Large intestine (tissue), 3 donors: ENCODE measurements around the gene CYP27C1. TPM values are rescaled to one million over a fixed set of nuclear protein-coding genes. Genes with fewer than 3 reads are reported as not detected.

Experiments
- DNase-seq, 2 donors: peaks; one replicate each; pipeline versions ENCODE4 v3.0.0 to v3.0.0-alpha.2; 2013
- H3K27ac ChIP-seq: one replicate; pipeline ENCODE4 v1.5.1; 2013; ENCODE audit warnings: low read length
- H3K27me3 ChIP-seq: 2 replicates; pipeline ENCODE4 v1.6.1; 2013; ENCODE audit warnings: low read length; ENCODE audit not compliant: control insufficient read depth, insufficient read depth
- H3K36me3 ChIP-seq: 2 replicates; pipeline ENCODE4 v1.6.1; 2013; ENCODE audit warnings: low read length; ENCODE audit not compliant: control insufficient read depth, insufficient read depth
- H3K4me1 ChIP-seq: one replicate; pipeline ENCODE4 v1.6.1; 2013; ENCODE audit warnings: low read length; ENCODE audit not compliant: control insufficient read depth, insufficient read depth
- H3K4me3 ChIP-seq: one replicate; pipeline ENCODE4 v1.5.1; 2013; ENCODE audit warnings: low read length
- H3K9me3 ChIP-seq: one replicate; pipeline ENCODE4 v1.6.1; 2013; ENCODE audit warnings: mild to moderate bottlenecking, low read depth, low read length, moderate library complexity; ENCODE audit not compliant: control insufficient read depth
- WGBS: methylation state at CpG from one replicate; pipeline ENCODE4 v1.1.5; 2013; ENCODE audit warnings: low lambda C conversion rate; ENCODE audit not compliant: insufficient coverage; 5-methylcytosine and 5-hydroxymethylcytosine counted together
- polyA plus RNA-seq: library from polyadenylated mRNA; unstranded; fragments of 120-200 nt; gene quantifications from one replicate; pipeline ENCODE4 v1.2.1, GENCODE V29; 2013

CYP27C1 gene
- polyA plus RNA-seq, 1 donor = 2.0 TPM

DNA sequence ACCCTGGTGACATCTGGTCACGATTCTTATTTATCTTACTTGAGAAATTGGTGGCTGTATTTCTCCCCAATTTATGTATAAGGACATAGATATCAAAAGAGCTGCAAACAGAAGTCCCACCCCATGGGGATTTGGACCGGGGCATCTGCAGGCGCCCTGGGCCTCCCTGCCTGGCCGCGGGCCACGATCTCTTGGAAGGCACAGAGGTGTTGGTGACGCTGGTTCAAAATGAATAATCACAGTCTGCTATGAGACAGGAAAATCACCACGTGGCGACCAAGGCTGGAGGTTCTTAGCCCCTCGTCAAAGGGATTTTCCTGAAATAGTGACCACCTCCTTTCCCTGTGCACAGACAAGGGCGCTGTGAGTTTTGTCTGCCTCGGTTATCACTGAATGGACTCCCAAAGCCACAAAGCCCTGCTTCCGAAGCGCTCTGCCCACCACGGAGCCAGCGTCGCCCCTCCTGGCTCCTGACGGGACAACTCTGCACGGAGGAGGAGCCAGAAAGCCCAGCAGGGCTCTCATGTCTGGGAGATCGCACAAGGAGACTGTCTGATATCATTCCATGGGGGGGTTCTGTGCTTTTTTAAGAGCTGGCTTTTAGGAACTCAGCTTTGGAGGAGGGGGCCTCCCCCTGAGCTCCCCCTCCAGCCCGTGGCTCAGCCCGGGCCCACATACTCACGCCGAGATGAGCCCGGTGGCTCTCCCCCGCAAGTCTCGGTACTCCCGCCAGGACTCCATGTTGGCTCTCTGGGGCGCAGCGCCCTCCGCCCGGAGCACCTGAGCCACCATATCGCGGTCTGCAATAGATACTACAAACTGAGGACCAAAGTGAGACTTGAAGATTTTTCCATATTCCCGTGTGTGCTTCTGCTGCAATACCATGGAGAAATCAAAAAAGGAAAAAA lies 14.6 kb downstream of the CYP27C1 start:
- no peak for DNase-seq
- H3K9me3 ChIP-seq = peaks cover 4% of the 10 kb centered on the region
- WGBS = 95% methylated on average over 3 of the region's 35 CpGs
- H3K4me1 ChIP-seq = no peaks in the 10 kb centered on the region
- H3K36me3 ChIP-seq = no peaks in the 10 kb centered on the region
- H3K4me3 ChIP-seq = no peak overlapping the region
- H3K27me3 ChIP-seq = peaks cover 3% of the 10 kb centered on the region
- no peak overlapping the region for H3K27ac ChIP-seq

DNA sequence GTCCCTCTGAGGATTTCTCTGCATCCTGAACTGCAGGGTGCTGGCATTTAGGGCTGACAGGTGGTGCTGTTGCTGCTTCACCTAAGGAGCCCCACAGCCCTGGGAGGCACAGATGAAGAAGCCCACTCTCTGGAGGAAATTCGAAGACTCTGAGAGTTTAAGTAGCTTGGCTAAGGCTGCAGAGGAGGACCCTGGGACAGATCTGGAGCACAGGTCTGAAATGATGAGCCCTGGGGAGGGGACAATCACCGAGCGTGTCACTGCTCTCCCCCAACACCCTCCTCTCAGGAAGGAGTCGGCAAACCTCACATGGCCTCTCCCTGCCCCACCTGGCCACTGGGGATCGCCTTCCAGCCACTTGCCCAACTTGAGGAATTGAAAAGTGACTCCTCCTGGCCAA lies 18.6 kb downstream of the CYP27C1 start:
- DNase-seq = no peak
- WGBS = no CpG with 5 or more reads among the region's 5 CpGs
- Histone ChIP-seq H3K4me1 (no peaks in the 10 kb centered on the region), H3K9me3 (peaks cover 4% of the 10 kb centered on the region), H3K36me3 (no peaks in the 10 kb centered on the region), H3K4me3 (no peak overlapping the region), H3K27ac (no peak overlapping the region), H3K27me3 (no peaks in the 10 kb centered on the region)

DNA sequence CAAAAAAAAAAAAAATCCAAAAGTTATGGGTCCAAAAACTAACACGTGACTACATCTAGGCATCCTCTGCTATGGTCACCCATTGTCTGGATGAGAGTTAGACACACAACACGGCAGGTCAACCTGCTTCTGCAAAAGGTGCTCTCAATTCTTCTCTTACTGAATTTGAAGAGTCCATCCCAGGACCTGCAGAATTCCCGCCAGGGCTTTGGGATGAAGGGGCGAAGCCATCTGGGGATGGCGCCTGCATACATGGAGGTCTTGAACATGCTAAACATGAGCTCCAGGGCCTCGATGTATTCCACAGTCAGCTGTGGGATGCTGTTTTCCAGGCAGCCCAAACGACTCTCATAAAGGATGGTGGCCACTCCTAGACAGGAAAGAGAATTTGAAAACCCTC lies 19.1 kb downstream of the CYP27C1 start:
- Histone ChIP-seq H3K4me1 (no peaks in the 10 kb centered on the region), H3K27ac (no peak overlapping the region), H3K27me3 (no peaks in the 10 kb centered on the region), H3K9me3 (peaks cover 4% of the 10 kb centered on the region), H3K36me3 (no peaks in the 10 kb centered on the region), H3K4me3 (no peak overlapping the region)
- WGBS = no CpG with 5 or more reads among the region's 7 CpGs
- no peak for DNase-seq

DNA sequence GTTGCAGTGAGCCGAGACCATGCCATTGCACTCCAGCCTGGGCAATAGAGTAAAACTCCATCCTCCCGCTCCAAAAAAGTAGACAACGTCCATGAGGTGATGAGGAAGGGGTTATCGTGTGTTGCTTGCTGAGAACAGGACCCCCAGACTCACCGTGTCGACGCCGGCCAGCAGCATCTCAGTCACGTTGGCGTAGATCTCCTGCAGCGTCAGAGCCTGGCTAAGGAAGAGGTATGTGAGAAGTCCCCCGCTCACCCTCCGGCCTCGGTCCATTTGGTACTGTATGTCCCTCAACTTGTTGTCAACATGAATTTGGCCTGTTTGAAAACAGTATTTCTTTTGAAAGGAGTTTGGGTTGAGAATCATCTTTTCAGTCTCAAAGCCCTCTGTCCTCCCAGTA lies 20.9 kb downstream of the CYP27C1 start:
- H3K27ac ChIP-seq = no peak overlapping the region
- H3K4me3 ChIP-seq = no peak overlapping the region
- no CpG with 5 or more reads among the region's 14 CpGs for WGBS
- H3K9me3 ChIP-seq = no peaks in the 10 kb centered on the region
- H3K27me3 ChIP-seq = no peaks in the 10 kb centered on the region
- no peak for DNase-seq
- no peaks in the 10 kb centered on the region for H3K4me1 ChIP-seq
- H3K36me3 ChIP-seq = no peaks in the 10 kb centered on the region

DNA sequence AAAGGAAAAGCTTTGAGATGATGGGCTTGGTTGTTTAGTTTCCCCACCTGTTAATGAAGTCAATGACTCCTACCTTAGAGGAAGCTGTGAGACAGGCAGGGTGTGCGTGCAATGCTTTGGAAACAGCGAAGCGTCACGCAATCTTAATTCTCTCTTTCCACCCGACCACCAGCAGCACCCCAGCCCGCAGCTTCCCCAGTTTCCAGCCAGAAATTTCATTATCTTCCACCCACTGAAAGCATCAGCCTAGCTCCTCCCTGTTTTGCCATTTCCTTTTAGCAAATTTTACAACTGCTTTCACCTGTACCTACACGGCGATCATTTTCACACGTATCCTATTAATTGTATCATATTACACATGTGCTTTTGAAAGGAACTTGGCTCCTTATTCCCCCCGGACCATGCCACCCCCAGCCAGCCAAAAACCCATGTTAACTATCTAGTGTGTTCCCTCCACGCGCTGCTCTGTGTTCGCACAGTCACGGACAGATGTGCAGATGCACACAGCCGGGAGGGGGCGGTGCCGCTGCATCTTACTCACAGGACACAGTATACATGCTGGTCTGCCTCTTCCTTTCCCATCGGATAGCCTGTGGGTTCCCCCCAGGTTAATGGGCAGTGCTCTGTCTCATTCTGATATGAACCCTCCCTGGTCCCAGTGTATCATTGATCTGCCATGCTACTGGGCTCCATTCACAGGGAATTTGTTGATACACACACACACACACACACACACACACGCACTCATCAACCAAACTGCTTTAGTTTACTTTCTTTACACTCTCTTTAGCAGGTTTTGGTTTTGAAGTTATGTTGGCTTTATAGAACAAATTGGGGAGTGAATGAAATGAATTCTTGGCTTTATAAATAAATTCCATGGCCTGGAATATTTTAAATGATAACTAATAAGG lies 22.4 kb downstream of the CYP27C1 start:
- 60% methylated on average over 3 of the region's 19 CpGs for WGBS
- H3K27me3 ChIP-seq = no peaks in the 10 kb centered on the region
- H3K4me1 ChIP-seq = no peaks in the 10 kb centered on the region
- no peak overlapping the region for H3K27ac ChIP-seq
- no peaks in the 10 kb centered on the region for H3K36me3 ChIP-seq
- no peak overlapping the region for H3K4me3 ChIP-seq
- peak in 1 of 2 donors; percentile 48 for DNase-seq
- H3K9me3 ChIP-seq = peaks cover 4% of the 10 kb centered on the region

DNA sequence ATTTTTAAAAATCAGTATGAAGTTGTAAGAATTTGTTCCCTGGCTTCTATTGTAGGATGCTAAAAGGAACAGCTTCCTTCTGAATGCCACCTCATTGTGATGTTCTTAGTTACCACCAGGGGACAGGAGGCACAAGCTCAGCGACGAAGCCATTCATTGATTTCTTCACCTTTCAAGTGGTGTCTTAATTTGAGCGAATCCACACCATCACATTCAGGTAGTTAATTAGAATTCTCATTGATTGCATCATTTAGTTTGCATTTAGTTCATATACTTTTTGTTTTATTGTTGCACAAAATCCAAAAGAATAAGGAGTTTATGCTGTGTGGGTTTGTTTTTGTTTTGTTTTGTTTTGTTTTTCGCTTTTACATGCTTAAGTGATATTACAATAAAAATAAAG lies 23.1 kb downstream of the CYP27C1 start:
- peaks cover 4% of the 10 kb centered on the region for H3K9me3 ChIP-seq
- DNase-seq = no peak
- H3K36me3 ChIP-seq = no peaks in the 10 kb centered on the region
- no peaks in the 10 kb centered on the region for H3K27me3 ChIP-seq
- H3K4me1 ChIP-seq = no peaks in the 10 kb centered on the region
- H3K4me3 ChIP-seq = no peak overlapping the region
- WGBS = 100% methylated on average over 1 of the region's 4 CpGs
- H3K27ac ChIP-seq = no peak overlapping the region

DNA sequence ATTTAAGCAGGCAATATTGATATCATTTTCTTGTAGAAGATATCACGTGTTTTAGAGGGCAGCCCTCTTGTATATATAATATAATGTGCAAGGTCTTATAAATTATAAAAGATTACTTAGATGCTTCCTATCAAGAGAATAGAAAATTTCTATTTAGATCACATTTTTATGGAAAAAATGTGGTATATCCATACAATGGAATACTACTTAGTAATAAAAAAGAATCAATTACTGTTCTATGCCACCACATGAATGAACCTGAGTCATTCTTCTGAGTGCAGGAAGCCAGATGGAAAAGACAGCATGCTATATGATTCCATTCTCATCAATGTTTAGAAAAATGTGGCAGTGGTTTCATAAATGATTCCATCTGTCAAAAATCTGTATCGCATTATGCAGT lies 23.6 kb downstream of the CYP27C1 start:
- no peak for DNase-seq
- WGBS = 100% methylated on average over 2 of the region's 2 CpGs
- H3K4me1 ChIP-seq = no peaks in the 10 kb centered on the region
- no peak overlapping the region for H3K27ac ChIP-seq
- no peaks in the 10 kb centered on the region for H3K27me3 ChIP-seq
- peaks cover 4% of the 10 kb centered on the region for H3K9me3 ChIP-seq
- no peaks in the 10 kb centered on the region for H3K36me3 ChIP-seq
- no peak overlapping the region for H3K4me3 ChIP-seq

DNA sequence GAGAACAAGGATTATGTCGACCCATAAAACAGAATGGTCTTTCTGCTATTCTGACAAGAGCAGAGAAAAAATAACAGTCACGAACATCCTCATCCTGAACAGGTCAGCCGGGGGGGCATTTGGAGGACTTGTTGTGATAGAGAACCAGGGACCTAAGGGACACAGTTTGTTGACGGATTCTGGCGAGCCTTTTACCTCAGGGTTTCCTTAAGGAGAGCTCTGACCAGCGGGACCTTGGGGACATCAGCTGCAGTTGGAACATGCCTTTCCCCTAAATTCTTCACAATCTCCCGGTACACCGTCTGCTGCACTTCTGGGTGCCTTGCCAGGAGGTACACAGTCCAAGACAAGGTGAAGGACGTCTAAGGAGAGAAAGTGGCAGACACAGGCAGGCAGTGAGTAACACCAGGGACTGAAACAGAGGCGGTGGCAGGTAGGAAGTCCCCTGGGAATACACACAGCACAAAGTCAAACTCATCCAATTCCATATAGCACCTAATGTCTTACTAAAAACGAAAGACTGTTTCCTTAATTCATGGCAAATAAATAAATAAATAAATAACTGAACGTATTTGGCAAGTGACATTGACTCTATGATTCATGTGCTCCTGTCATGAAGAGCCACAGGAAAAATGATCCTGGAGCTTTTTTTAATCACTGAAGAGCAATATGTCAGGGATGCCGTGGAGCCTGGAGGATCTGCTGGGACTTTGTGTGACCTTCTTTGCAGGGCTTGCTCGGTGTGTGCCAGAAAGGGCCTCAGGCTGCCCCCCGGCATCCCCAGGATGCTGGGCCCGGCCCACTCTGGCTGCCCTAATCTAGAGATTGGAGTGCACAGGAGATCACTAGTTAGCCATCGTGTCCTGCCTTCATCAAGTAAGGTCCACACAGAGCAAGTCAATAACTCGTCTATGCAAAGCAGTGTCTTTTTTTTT lies 24.7 kb downstream of the CYP27C1 start:
- no peaks in the 10 kb centered on the region for H3K4me1 ChIP-seq
- WGBS = no CpG with 5 or more reads among the region's 18 CpGs
- H3K27ac ChIP-seq = no peak overlapping the region
- no peak for DNase-seq
- peaks cover 4% of the 10 kb centered on the region for H3K9me3 ChIP-seq
- H3K36me3 ChIP-seq = no peaks in the 10 kb centered on the region
- no peaks in the 10 kb centered on the region for H3K27me3 ChIP-seq
- H3K4me3 ChIP-seq = no peak overlapping the region

DNA sequence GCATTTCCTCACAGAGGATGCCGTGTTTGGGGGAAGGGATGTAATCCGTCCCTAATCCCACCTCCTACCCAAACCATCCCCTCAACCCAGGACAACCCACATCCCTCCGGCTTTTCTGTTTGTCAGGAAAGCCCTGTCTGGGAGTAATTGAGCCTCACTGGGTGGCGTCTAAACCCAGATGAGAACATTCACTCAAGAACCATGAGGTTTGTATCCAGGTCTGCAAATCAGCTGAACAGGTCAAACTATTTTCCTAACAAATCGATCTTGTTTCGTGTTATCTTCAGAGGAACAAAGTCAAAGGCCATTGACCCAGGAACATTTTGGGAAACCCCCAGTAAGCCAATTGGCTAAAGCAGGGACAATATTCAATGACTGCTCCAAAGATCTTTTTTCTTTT lies 25.7 kb downstream of the CYP27C1 start:
- DNase-seq = no peak
- no peaks in the 10 kb centered on the region for H3K4me1 ChIP-seq
- H3K27ac ChIP-seq = no peak overlapping the region
- H3K27me3 ChIP-seq = no peaks in the 10 kb centered on the region
- no peak overlapping the region for H3K4me3 ChIP-seq
- WGBS = no CpG with 5 or more reads among the region's 6 CpGs
- no peaks in the 10 kb centered on the region for H3K36me3 ChIP-seq
- peaks cover 4% of the 10 kb centered on the region for H3K9me3 ChIP-seq

DNA sequence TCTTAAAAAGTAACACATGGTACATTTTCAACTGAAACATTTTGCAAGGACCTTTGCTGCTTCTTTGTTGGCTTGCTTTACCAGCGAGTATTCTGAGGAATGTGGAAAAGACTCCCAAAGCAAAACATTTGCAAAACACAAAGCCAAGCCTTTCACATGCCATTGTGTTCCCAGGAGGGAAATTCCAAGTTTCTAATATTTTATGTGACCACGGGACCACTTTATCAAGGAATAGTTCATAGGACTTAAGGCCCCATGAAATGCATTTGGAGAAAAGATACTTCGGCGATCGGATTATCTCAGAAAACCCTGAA lies 26.2 kb downstream of the CYP27C1 start:
- Histone ChIP-seq H3K27me3 (no peaks in the 10 kb centered on the region), H3K4me1 (no peaks in the 10 kb centered on the region), H3K4me3 (no peak overlapping the region), H3K36me3 (no peaks in the 10 kb centered on the region), H3K9me3 (peaks cover 4% of the 10 kb centered on the region), H3K27ac (no peak overlapping the region)
- 95% methylated on average over 4 of the region's 5 CpGs for WGBS
- no peak for DNase-seq
